CD14-positive monocyte (primary cell): ENCODE measurements around the gene PSMB1. TPM values are rescaled to one million over a fixed set of nuclear protein-coding genes. Genes with fewer than 3 reads are reported as not detected.

Experiments
- DNase-seq, 3 donors: peaks; one replicate each; pipeline ENCODE4 v3.0.0-alpha.2; 2011 to 2022
- H2AFZ ChIP-seq: 2 replicates; pipeline ENCODE4 v1.6.0; 2012; ENCODE audit warnings: mild to moderate bottlenecking, low read depth, low read length, inconsistent platforms; ENCODE audit not compliant: insufficient read depth, poor library complexity, severe bottlenecking
- H3K27ac ChIP-seq, 2 donors: 1 replicate in 1 of 2; 2 replicates in 1 of 2; pipeline ENCODE4 v1.5.1; 2012 to 2013; ENCODE audit warnings: low read length in 2 of 2, control low read depth in 1 of 2, inconsistent platforms in 1 of 2, low read depth in 1 of 2, mild to moderate bottlenecking in 1 of 2
- H3K27me3 ChIP-seq, 2 donors: one replicate each; pipeline versions ENCODE4 v1.6.0 to v1.6.1; 2011 to 2013; ENCODE audit warnings: low read length in 2 of 2; ENCODE audit not compliant: control insufficient read depth in 2 of 2, insufficient read depth in 2 of 2
- H3K36me3 ChIP-seq, 2 donors: replicated peaks in 1 of 2; 1 replicate in 1 of 2; 2 replicates in 1 of 2; pipeline versions ENCODE4 v1.5.1 to v1.6.1; 2012 to 2013; ENCODE audit warnings: low read length in 2 of 2, control low read depth in 1 of 2, inconsistent platforms in 1 of 2, mild to moderate bottlenecking in 1 of 2; ENCODE audit not compliant: insufficient read depth in 2 of 2, control insufficient read depth in 1 of 2
- H3K4me1 ChIP-seq, 2 donors: 1 replicate in 1 of 2; 2 replicates in 1 of 2; pipeline versions ENCODE4 v1.5.1 to v1.6.1; 2012 to 2013; ENCODE audit warnings: low read length in 2 of 2, control low read depth in 1 of 2, inconsistent platforms in 1 of 2, mild to moderate bottlenecking in 1 of 2, moderate library complexity in 1 of 2; ENCODE audit not compliant: insufficient read depth in 2 of 2, control insufficient read depth in 1 of 2
- H3K4me2 ChIP-seq: replicated peaks from 2 replicates; pipeline ENCODE3; 2012; ENCODE audit warnings: low read length, moderate library complexity, mild to moderate bottlenecking; ENCODE audit not compliant: poor library complexity, severe bottlenecking; ENCODE audit errors: extremely low read depth
- H3K4me3 ChIP-seq, 3 experiments: fragments of 200-600 bp in 1 of 3; sonication (generic) in 1 of 3; replicated peaks in 1 of 3; 1 replicate in 2 of 3; 2 replicates in 1 of 3; pipeline ENCODE4 v1.5.1; 2011 to 2013; ENCODE audit warnings: low read length in 3 of 3, mild to moderate bottlenecking in 3 of 3, control low read depth in 2 of 3, low read depth in 2 of 3, inconsistent platforms in 1 of 3, moderate library complexity in 1 of 3
- H3K79me2 ChIP-seq: 2 replicates; pipeline ENCODE4 v1.6.0; 2012; ENCODE audit warnings: mild to moderate bottlenecking, control low read depth, inconsistent platforms, low read length, moderate library complexity; ENCODE audit not compliant: insufficient read depth
- H3K9ac ChIP-seq: 2 replicates; pipeline ENCODE4 v1.6.0; 2017; ENCODE audit warnings: low read length, mild to moderate bottlenecking; ENCODE audit not compliant: insufficient read depth, poor library complexity, severe bottlenecking
- H3K9me3 ChIP-seq, 2 donors: replicated peaks in 1 of 2; 1 replicate in 1 of 2; 2 replicates in 1 of 2; pipeline versions ENCODE4 v1.5.1 to v1.6.1; 2012 to 2013; ENCODE audit warnings: low read length in 2 of 2, control low read depth in 1 of 2; ENCODE audit not compliant: control insufficient read depth in 1 of 2, insufficient read depth in 1 of 2
- H4K20me1 ChIP-seq: 2 replicates; pipeline ENCODE4 v1.6.0; 2012; ENCODE audit warnings: mild to moderate bottlenecking, low read length, control low read depth, moderate library complexity; ENCODE audit not compliant: insufficient read depth
- H3K27ac Mint-ChIP-seq, 7 donors: one replicate each; pipeline ENCODE4 v1.8.0; 2020; ENCODE audit warnings: mild to moderate bottlenecking in 7 of 7, mixed read lengths in 7 of 7, moderate library complexity in 6 of 7, inconsistent platforms in 2 of 7
- H3K27me3 Mint-ChIP-seq, 3 donors: one replicate each; pipeline ENCODE4 v1.8.0; 2021 to 2022; ENCODE audit warnings: low read depth in 3 of 3, mild to moderate bottlenecking in 3 of 3, mixed read lengths in 3 of 3, moderate library complexity in 3 of 3, inconsistent platforms in 1 of 3
- H3K36me3 Mint-ChIP-seq, 2 donors: one replicate each; pipeline ENCODE4 v1.8.0; 2020; ENCODE audit warnings: mixed read lengths in 2 of 2, inconsistent platforms in 1 of 2, mild to moderate bottlenecking in 1 of 2
- H3K4me1 Mint-ChIP-seq: one replicate; pipeline ENCODE4 v1.8.0; 2020; ENCODE audit warnings: mild to moderate bottlenecking, mixed read lengths
- H3K4me3 Mint-ChIP-seq, 2 donors: one replicate each; pipeline ENCODE4 v1.8.0; 2020; ENCODE audit warnings: mild to moderate bottlenecking in 2 of 2, mixed read lengths in 2 of 2, moderate library complexity in 1 of 2
- H3K9me3 Mint-ChIP-seq, 7 donors: one replicate each; pipeline ENCODE4 v1.8.0; 2020 to 2022; ENCODE audit warnings: mixed read lengths in 7 of 7, mild to moderate bottlenecking in 6 of 7, moderate library complexity in 6 of 7, inconsistent platforms in 2 of 7
- WGBS: methylation state at CpG from one replicate; pipeline ENCODE4 v1.1.5; 2013; ENCODE audit warnings: missing lambda C conversion rate; ENCODE audit not compliant: insufficient coverage; 5-methylcytosine and 5-hydroxymethylcytosine counted together
- intact Hi-C, 2 donors: fragments of 100-400 bp; cut with micrococcal nuclease; formaldehyde crosslinking; loops; one replicate each; pipeline versions ENCODE4 v1.15.0 to v1.15.1; 2023
- polyA plus RNA-seq, 3 donors: library from polyadenylated mRNA; depleted of rRNA in 1 of 3; unstranded in 2 of 3; stranded (reverse) in 1 of 3; fragments of 300-500 nt in 2 of 3; fragments of >200 nt in 1 of 3; fragmentation: Illumina TruSeq in 2 of 3; gene quantifications; 1 replicate in 2 of 3; 2 replicates in 1 of 3; pipeline ENCODE4 v1.2.3, GENCODE V29; 2012 to 2021
- TF ChIP-seq, protein P1 (sequence below): fragments of 200-600 bp; IDR thresholded peaks from one replicate; pipeline ENCODE4 v1.8.0; 2022; ENCODE audit warnings: antibody characterized with exemption, mild to moderate bottlenecking

PSMB1 gene
- polyA plus RNA-seq, 3 donors, result 172 to 647 (median 558) TPM

DNA sequence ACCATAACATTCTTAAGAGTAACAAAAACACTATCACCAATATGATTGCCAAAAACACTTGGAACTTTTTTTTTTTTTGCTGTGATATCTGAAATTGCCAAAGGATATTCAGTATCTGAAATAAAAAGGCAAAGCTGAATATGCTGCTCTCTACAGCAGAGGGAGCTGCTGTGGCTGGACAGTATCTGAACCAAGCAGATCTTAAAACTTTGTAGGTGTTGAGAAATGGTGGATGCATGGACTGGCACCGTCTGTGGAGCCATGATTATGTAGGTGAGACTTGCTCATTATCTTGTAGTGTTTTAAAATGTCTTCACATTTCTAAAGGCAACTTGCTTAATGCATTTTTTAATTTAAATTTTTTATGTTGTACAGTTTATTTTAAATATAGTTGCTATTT, 22.1 kb upstream of the PSMB1 start:
- Histone ChIP-seq H3K79me2 (peaks cover 4% of the 10 kb centered on the region), H3K9me3 (no peaks in the 10 kb centered on the region), H3K9ac (no peak overlapping the region), H3K4me3 (no peak overlapping the region), H3K27me3 (no peaks in the 10 kb centered on the region), H3K4me2 (no peak overlapping the region), H3K4me1 (no peaks in the 10 kb centered on the region), H2AFZ (no peak overlapping the region), H4K20me1 (peaks cover 4% of the 10 kb centered on the region), H3K36me3 (peaks cover 83 to 99% of the 10 kb centered on the region in 2 donors), H3K27ac (no peak overlapping the region)
- Mint-ChIP-seq H3K4me1 (no peaks in the 10 kb centered on the region), H3K4me3 (no peak overlapping the region), H3K27ac (no peak overlapping the region), H3K9me3 (no peaks in the 10 kb centered on the region), H3K27me3 (no peaks in the 10 kb centered on the region), H3K36me3 (peaks cover 70 to 78% of the 10 kb centered on the region in 2 donors)
- DNase-seq, result no peak
- TF ChIP-seq, protein P1, sequence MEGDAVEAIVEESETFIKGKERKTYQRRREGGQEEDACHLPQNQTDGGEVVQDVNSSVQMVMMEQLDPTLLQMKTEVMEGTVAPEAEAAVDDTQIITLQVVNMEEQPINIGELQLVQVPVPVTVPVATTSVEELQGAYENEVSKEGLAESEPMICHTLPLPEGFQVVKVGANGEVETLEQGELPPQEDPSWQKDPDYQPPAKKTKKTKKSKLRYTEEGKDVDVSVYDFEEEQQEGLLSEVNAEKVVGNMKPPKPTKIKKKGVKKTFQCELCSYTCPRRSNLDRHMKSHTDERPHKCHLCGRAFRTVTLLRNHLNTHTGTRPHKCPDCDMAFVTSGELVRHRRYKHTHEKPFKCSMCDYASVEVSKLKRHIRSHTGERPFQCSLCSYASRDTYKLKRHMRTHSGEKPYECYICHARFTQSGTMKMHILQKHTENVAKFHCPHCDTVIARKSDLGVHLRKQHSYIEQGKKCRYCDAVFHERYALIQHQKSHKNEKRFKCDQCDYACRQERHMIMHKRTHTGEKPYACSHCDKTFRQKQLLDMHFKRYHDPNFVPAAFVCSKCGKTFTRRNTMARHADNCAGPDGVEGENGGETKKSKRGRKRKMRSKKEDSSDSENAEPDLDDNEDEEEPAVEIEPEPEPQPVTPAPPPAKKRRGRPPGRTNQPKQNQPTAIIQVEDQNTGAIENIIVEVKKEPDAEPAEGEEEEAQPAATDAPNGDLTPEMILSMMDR, result no peak
- 100% methylated on average over 1 of the region's 1 CpG for WGBS
- intact Hi-C loops, result no loop called here

DNA sequence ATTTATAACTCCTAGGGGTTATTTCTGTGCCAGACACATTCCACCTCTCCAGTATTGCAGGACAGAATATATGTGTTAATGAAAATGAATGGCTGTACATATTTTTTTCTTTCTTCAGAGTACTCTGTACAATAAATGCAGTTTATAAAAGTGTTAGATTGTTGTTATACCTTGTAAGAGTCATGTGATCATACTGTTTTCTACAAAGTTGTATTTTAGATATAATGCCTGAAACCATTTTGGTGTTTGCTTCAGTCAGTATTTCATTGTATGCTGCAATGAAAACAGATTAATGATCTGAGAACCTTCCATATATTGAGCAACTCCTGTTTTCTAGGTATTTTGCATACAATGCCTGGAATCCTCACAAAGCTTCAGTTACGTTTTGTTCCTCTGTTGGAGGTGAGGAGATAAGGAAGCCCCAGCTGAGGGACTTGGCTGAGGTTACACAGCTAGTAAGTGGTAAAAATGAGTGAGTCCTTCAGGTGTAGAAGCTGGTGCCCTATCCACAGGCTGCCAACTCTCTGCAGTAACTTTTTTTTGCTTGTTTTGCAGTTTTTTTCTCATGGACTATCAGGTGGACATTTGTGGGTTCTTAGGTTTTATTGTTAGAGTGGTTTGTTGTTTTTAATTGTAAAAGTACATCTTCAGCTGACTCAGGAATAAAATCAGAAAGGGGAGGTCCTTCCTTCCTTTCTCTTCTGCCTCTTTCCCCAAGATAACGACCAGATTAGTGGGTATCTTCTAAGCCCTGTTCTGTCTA, 19.8 kb upstream of the PSMB1 start:
- Histone ChIP-seq H3K9ac (no peak overlapping the region), H3K36me3 (peaks cover 81 to 97% of the 10 kb centered on the region in 2 donors), H3K4me2 (no peak overlapping the region), H3K4me1 (no peaks in the 10 kb centered on the region), H4K20me1 (peaks cover 4% of the 10 kb centered on the region), H3K27me3 (no peaks in the 10 kb centered on the region), H3K79me2 (peaks cover 4% of the 10 kb centered on the region), H3K9me3 (no peaks in the 10 kb centered on the region), H2AFZ (no peak overlapping the region), H3K27ac (no peak overlapping the region), H3K4me3 (no peak overlapping the region)
- H3K27ac Mint-ChIP-seq, result no peak overlapping the region
- TF ChIP-seq, protein P1, result no peak
- H3K4me1 Mint-ChIP-seq, result no peaks in the 10 kb centered on the region
- intact Hi-C loops, result no loop called here
- no peaks in the 10 kb centered on the region for H3K27me3 Mint-ChIP-seq
- no peak overlapping the region for H3K4me3 Mint-ChIP-seq
- no peaks in the 10 kb centered on the region for H3K9me3 Mint-ChIP-seq
- peaks cover 70 to 83% of the 10 kb centered on the region in 2 donors for H3K36me3 Mint-ChIP-seq
- no peak for DNase-seq
- WGBS, result 57% methylated on average over 1 of the region's 2 CpGs
